GM18861 (cell line): ENCODE data around the gene RPS21.

ENCODE experiments used
- ATAC-seq: cut with Tn5 transposase; IDR thresholded peaks from one replicate; pipeline ENCODE4 v1.9.1; 2021; ENCODE audit not compliant: unreplicated experiment

RPS21 gene

DNA sequence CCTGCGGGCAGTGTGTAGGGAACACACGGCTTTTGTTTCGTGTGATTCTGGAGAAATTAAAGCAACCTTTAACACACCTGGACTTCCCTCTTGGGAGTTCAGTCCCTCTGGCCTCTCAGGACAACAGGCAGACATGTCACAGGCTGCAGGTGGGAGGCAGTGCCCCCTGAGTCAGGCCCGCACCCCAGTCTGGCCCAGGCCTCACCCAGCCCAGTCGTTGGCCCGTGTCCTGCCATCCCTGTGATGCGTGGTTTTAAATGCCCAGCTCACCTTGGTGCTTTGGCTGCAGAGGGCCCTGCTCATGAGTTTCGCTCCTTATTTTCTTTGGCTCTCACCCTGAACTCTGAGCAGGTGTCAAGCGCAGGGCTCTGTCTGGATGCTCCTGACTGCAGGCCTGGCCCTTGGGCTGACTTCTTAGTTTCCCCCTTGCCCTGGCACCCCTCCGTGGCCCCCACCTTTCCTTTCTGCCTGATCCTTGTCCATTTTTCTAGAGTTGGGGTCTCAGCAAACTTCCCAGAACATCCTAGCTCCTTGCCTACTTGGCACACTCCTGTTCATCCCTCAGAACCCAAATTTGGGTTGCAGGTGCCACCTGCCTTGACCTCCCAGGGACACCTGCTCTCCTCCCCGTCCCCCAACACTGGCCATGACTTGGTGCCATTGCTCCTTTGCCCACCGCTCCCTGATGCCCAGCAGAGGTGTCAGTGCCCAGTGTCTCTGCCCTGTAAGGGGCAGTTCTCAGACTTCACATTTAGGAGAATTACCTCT, 22.4 kb downstream of the RPS21 start:
- ATAC-seq = no peak

DNA sequence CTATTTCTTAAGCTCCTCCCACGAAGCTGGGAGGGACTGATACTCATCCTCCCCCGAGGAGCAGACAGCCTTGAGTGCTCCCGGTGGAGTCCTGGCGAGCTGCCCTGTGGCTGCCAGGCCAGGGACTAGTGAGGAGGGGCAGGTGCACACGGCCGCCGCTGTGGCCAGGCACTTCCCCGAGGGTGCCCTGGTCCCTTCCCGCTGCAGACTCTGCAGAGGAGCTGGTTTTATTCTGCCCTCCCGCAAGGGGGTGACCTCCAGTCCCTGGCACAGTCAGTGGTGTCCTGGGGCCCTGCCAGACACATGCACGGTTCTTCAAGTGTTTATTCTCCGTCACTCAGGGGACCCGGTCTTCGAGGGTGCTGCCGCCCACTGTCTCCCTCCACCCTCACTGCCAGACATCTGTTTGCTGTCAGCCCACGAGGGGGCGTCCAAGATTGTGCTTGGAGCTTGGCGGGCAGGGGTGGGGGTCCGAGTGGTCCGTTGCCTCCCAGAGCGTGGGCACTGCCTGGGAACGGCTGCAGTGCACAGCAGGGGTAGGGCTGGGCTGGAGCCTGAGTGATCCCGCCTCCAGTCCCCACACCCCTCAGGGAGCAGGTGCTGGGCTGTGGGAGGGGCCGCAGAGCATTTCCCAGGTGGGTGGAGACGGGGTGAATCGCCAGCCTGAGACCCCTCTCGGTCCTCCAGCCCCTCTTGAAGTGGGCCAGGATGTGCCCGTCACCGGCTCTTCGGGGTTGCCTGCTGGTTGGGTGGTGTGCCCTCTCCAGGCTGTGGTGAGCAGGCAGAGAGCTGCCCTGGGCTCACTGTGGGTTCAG, 23.2 kb downstream of the RPS21 start:
- ATAC-seq = no peak

DNA sequence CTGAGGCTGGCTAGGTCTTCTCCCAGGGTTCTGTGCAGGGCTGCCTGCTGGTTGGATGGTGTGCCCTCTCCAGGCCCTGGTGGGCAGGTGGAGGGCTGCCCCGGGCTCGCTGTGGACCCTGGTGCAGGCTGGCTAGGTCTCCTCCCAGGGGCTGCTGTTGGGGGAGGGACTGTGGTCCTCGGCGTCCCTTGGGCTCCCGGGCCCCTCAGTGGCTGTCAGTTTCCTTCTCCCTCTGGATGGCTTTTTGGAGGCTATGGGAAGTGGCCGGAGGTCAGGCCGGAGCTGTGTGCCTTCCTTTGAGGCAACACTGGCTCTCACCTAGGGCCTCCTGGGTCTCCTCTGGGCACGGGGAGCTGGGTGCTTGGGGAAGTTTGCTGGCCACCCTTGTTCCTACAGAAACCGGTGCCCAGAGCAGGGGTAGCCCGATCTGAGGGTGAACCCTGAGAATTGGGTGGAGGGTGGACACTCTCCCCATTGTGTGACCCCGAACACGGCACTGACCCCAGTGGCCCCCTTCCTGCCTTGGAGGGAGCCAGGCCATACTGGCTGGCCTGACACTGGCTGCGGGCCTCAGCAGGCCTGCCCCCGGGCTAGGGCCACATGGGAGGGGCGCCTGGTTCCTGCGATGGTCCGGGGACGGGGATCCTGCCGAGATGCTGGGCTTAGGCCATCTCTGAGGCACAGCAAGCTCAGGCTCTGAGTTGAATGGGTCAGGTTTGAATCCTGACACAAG, 24.0 kb downstream of the RPS21 start:
- no peak for ATAC-seq

DNA sequence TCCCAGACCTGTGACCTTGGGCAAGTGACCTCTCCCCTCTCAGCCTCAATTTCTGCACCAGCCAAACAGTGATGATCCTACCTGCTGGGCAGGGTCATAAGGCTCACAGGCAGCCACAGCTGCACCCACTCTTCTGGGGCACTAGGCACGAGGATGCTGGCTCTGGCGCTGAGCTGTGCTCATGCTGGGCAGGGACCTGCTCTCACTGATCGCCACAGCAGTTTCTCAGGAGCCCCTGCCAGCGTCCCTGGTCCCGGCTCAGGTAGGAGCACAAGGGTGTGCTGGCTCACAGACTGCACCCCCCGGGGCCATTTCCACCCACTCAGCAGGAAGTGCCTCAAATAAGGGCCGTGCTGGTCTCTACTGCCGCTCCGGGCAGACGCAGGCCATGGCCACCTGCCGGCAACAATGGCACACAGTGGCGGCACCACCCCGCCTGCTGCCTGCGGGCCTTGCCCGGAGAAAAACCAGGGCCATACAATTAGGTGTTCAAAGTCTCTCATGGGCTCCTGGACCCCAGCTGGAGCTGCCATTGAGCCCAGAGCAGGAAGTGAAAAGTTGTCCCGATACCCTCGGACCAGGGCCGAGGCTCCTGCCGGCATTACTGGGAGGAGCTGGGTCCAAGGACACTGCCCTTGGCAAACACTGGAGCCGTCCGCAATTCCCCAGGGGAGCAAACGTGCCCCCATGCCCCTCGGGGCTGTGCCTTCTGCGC, 24.7 kb downstream of the RPS21 start:
- no peak for ATAC-seq

DNA sequence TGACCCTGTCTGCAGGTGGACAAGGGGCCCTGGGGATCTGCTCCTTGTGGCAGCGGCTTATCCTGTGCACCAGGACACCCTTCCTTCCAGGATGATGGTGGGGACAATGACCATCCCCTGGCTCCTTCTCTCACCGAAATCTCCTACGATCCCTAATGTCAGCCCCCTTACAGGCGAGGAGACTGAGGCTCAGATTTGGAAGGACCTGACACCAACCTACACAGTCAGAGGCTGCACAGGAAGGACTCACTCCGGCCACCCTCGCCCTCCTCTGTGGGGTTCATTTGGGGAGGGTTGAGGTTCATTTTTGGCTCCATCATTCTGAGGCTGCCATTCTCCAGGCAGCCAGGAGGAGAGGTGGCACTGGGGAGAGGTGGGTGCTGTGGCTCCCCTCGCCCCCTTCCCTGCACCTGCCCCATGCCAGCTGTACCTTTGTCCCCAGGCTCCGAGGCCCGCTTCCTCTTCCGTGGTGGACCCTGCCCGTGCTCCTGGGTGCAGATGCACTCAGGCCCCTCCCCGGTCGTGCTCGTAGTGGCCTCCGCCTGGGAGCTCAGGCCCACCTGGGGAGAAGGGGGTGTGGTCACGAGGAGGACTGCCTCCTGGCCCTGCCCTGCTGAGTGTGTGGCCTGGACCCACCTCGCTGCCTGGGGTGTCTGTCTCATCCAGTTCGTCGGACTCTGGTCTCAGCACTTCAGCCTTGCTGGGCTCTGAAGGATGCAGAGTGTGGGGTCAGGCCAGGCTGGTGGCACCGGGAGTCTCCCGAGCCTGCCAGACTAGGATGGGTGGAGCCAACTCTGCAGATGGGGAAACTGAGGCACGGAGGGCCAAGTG, 25.5 kb downstream of the RPS21 start:
- no peak for ATAC-seq

DNA sequence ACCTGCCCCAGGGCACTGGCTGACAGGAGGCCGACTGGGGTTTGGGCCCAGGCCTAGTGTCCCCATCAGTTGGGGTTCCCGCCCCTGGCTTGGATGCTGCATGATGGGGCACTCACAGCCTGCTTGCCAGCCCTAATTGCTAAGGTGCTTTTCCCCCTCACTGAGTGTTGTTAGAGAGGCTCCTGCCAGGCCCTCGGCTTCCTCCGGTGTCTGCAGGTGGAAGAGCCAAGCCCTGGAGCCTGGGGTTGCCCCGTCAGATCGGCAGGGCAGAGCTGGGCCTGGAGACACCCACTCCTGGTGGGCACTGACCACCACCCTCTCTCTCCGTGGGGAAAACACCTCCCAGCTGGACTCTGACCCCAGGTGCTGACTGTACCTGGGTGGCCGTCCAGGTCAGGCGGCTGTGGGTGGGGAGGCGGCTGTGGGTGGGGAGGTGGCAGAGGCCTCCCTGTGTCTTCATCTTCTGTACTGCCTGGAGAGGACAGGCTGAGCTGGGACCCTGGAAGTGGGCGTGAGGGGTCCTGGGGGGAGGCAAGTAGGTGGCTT, 26.2 kb downstream of the RPS21 start:
- ATAC-seq = no peak

DNA sequence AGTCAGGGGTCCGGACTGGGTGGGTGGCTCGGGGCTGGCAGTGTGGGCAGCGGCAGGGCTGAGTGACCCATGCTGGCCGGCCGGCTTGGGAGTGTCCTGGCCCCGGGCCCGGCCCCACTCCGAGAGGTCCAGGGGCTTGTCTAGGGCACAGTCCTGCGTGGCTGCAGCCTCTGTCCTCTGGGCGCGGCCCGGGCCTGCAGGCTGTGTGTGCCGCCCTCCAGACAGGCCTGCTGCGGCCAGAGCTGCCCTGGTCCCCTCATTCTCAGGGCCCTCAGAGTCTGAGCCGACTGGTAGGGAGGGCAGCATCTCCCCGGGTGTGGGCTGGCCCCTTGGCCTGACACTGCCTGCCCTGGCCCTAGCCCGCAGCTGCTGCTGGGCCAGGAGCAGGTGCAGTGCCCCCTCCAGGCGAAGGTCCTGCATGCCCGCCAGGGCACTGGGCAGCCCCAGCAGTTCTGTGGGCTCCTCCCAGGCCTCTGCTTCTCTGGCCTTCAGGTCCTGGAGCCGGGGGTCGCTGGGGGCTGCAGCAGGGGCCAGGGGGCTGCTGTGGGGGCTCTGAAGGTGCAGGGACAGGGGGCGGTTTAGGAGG, 27.1 kb downstream of the RPS21 start:
- no peak for ATAC-seq

DNA sequence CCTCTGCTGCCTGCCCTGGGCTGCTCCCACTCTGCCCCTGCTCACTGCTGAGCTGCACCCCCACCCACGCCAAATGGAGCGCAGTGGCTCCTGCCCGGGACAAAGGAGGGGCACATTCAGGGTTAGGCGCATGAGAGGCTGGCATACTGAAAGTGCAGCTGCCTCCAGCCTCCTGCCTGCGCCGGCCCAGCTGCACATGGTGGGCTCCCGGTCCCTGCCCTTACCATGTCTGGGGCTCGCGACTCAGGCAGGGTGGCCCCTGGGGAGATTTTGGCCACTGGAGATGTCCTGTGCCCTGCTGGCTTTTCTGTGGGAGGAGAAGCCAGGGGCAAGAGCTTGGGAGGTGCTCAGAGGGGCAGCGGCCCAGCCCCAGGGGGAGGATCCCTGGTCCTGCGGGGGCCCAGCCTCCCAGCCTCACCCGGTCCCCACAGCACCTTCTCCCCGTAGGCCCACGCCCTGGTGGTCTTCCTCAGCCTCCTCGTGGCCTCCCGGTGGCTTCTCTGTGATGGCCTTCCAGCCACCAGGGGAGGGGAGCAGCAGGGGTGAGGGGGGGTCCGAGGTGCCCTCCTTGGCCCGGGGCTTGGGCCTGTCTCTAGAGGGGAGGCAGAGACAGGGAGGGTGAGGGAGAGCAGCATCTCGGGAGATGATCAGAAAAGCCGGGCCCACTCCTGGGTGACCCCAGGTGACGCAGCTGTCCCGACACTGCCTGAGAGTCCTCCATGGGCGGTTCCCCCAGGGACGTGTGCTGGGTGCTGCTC, 28.6 kb downstream of the RPS21 start:
- ATAC-seq = no peak

DNA sequence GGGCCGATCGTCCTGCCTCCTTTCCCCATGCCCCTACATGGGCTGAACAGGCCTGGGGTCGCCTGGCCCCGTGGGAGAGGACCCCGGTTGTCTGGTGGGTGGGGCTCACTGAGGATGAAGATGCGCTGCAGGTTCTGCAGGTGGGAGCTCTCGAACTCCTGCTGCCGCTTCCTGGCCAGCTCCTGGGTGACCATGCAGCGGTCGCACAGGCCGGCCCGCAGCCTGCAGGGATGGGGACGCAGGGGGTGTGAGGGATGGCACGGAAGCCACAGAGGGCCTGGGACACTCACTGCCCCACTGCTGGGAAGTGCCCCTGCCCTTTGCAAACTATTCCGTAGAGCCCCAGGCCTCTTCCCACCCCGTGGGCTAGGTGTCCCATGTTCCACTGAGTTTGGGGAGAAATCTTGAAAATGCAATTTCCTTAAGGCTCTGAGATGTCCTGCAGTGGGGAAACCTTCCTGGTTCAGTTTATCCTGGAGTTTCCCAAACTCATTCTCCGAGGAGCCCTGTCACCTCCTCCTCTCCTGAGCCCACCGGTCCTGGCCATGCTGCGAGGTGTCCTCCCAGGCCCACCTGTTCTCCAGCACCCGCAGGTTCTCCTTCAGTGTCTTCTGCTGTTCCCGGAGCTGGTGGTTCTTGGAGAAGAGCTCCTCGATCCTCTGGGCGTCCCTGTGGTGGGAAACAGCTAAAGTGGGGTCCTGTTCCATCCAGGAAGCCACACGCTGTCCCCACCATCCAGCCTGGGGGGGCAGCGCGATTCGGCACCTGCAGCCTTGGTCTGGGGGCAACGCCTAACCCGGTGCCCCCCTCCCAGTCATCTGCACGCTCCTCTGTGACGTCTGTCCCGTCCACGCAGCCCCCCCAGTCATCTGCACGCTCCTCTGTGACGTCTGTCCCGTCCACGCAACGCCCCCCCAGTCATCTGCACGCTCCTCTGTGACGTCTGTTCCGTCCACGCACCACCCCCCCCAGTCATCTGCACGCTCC, 30.0 kb downstream of the RPS21 start:
- no peak for ATAC-seq

DNA sequence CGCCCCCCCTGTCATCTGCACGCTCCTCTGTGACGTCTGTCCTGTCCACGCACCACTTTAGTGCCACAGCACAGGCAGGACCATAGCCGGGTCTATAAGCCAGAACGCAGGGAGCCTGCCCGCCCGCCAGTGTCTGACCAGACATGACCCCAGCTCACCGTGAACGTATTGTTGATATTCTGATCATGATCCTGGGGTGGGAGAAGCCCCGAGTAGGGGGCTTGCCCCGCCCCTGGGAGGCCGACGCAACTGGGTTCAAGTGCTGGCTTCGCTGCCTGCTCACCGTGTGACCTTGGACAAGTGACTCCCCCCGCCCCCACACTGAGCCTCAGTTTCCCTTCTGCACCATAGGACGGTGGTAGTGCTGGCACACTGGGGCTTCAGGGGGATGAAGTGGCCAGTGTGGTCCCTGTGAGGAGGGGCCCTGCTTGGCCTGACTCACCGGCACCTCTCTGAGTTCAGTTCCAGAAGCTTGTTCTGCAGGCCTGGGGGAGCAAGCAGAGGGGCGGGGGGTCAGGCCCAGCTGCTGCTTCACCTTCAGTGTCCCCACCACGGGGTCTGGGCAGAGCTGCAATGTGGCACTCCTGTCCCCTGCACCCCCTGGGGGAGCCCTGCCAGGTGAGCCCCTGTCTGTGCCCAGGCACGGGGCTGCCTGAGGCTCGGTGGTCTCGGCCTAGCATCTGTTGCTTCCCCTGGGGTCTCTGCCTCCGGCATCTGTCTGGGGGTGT, 31.2 kb downstream of the RPS21 start:
- no peak for ATAC-seq

DNA sequence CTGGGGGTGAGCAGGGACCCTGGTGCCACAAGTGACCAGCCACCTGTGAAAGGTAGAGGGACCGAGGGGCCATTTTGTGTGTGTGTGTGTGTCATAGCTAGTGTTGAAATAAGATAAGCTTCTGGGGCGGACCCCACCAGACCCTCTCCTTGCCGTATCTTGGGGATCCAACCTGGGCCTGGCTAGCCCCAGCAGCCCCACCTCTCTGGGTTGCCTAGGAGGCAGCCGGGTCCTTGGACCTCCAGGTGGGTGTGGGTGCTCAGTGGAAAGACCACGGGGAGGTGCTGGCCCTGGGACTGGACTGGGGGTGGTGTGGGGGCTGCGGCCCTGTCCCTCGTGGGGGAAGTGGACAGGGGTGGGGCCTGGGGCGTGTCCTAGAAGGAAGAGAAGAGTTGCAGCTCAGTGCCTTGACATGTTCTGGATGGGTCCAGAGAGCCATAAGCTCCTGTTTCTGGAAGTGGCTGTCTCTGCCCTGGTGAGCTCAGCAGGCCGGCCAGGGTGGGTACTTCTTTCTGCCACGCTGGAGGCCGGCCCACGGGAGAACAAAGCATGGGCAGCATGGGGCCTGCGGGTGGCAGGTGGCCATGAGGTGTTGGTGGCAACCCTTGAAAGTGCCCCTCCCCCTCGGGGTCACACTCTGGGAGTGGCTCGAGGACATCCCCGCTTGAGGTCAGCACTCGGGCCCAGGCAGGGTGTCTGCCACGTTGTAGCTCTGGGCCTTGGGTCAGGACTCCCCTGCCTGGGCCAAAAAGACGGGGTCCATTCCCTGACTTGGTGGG, 32.0 kb downstream of the RPS21 start:
- ATAC-seq = no peak

DNA sequence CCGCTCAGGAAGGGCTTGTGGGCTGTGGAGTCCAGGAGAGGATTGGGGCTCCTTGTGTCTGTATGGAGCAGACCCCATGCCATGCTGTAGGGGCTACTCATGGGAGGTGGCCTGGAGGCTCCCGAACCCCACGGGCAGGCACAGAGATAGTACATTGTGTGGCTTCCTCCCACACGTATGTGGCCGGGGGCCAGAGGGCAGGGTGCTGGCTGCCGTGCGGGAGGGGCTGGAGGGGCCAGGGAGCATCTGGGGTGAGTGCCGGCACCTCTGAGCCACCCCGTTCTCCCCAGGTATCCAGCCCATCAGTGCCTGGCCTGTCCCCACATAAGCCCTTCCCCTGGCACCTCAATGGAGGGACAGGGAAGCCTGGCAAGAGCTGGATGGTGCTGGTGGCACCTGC, 32.9 kb downstream of the RPS21 start:
- ATAC-seq = no peak

DNA sequence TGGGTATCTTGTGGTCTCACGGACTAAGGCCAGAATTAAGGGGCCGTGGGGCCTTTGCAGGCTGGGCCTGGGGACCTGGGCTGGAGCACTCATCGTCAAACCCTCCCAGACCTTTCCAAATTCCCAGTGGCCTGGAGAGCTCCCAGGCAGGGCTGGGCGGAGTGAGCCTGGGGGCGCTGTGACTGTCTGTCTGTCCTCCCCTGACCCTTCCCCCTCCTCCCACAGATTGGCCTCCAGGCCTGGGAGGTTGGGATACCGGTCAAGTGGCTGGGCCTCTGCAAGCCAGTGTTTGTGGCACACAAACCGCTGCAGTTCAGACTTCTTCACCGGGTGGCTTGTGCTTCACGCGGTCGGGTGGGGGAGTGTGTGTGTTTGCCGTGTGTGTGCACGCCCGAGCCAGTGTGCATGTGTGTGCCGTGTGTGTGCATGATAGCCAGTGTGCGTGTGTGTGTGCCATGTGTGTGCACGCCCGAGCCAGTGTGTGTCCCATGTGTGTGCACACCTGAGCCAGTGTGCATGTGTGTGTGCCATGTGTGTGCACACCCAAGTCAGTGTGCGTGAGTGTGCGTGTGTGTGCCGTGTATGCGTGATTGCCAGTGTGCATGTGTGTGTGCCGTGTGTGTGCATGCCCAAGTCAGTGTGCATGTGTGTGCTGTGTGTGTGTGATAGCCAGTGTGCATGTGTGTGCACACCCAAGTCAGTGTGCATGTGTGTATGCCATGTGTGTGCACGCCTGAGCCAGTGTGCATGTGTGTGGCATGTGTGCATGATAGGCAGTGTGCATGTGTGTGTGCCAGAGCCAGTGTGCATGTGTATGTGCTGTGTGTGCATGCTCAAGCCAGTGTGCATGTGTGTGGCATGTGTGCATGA, 34.2 kb downstream of the RPS21 start:
- no peak for ATAC-seq

DNA sequence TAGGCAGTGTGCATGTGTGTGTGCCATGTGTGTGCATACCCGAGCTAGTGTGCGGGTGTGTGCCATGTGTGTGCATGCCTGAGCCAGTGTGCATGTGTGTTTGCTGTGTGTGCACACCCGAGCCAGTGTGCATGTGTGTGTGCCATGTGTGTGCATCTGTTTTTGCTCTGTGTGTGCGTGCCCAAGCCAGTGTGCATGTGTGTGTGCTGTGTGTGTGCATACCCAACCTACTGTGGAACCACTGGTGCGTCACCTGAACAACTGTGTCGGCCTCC, 34.8 kb downstream of the RPS21 start:
- no peak for ATAC-seq

DNA sequence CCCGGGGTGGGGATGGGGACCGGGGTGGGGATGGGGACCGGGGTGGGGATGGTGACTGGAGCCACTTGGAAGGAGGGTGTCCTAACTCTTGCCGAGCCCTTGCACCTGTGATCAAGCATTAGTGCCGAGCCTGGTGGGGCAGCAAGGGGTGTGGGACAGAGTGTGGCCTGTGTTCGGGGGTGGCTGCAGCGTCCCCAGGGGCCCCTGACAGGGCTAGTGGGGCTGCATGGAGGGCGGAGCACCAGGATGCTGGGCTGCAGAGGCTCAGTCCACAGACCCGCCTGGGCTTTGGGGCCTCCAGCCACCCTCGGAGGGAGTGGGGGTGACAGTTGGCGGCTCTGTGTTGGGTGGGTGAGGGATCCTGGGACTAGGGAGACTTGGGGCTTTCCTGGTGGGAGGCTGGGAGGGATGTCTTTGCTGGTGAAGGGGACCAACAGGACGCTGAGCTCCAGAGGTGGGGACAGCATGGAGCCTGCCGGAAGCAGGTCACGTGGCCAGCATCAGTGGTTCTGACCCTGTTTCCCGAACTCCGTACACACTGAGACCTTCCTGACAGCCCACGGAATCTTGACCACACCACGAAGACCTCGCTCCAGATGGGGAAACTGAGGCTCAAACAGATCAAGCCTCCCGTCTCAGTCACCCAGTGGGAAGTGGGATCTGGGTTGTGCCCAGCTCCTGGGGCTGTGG, 35.9 kb downstream of the RPS21 start:
- no peak for ATAC-seq
